T follicular helper cell (primary cell): ENCODE measurements around the gene BCL11A.

Source experiments
- DNase-seq: peaks from one replicate; pipeline ENCODE4 v3.0.0-alpha.2; 2020; ENCODE audit warnings: low read depth

Gene BCL11A

DNA sequence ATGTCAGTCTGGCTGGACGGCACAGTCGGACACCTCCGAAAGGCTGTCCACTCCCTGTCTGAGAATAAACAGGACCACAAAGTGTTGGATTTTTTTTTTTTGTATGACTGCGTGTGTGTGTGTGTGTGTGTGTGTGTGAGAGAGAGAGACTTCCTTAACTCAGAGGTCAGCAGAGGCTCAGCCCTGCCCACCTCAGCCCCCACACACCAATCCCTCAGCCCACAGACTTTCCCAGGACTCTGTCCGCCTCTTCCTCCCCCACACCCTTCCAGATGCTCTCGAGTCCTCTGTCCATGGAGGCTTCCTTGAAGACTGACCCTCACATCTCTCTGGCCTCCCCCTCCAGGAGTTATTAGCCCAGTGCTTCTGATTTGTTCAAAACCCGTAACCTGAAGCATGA is 147.3 kb downstream of the BCL11A start:
- DNase-seq = no peak

DNA sequence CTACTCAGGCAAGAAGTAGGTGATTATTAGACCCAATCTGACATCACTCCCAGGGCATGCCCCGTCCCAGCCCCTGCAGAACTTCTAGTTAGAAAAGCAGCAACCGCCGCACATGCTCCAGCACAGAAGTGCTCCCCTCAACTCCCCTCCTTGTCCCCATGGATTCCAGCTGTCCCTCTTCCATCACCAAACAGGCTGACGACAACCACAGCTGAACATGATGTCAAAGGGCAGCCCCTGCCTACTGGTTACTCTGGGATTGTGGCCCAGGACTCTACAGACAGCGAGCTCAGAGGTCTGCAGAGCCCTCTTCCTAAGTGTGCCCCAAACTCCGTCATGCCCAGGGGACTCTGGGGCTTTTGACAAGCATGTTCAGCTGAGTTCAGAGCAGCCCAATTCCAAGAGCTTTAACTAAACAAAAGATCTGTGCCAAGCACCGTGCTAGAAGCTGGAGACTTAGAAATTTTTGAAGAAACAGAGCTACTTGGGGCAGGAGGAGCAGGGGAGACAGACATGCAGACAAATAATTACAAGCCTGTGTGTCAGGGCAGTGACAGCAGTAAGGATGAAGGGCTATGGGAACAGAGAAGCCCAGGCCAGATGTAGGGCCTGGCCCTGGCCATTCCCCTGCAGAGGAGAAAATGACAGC is 148.1 kb downstream of the BCL11A start:
- DNase-seq = no peak
